Right renal cortex interstitium (tissue), 3 donors: Measurements from ENCODE around the gene ADAD2. TPM values are rescaled to one million over a fixed set of nuclear protein-coding genes. Genes with fewer than 3 reads are reported as not detected.

Experiments
- DNase-seq, 3 donors: peaks; one replicate each; pipeline ENCODE4 v3.0.0-alpha.2; 2013; ENCODE audit warnings: low read depth in 3 of 3, low spot score in 2 of 3
- polyA plus RNA-seq, 3 donors: library from polyadenylated mRNA; unstranded; fragments of 120-200 nt; gene quantifications; one replicate each; pipeline ENCODE4 v1.2.1, GENCODE V29; 2013; ENCODE audit not compliant: insufficient read length in 3 of 3

The ADAD2 gene
- polyA plus RNA-seq, 3 donors, result 0.44 TPM; not detected in 2

DNA sequence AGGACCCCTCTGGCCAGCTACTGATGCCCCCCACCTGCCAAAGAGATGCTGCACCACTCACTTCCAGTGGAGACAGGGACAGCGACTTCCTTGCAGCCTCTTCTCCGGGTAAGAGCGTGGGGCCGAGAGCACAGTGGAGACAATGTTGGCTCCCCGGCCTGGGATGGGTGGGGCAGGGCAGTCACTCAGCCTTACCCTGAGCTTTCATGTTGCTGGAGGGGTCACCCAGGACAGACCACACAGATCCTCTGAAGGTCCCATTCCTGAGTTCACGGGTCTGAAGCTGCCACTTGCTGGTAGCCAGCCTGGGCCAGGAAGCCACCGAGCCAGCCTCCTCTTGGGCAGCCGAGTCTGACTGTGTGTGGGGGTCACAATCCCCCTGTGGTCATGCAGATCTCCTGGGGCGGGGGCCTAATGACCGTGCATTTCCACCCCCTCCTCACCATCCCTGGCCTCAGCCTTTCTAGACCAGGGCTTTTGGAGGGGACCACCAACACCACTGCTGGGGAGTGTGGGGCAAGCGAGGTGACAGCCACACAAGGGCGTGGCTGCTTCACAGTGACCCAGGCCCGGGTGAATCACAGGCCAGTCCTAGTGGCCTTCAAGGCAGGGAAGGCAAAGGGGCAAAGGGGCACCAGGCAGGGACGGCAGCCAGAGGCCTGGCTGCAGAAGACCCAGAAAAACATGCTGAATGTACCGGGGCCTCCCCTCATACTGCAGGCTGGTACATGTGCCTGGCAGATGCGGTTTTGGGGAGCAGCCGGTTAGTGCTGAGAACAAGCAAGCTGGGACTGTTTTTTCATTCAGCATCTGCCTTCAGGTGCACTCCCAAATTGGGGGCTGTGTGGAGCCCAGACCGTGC lies 14.5 kb upstream of the ADAD2 start:
- no peak for DNase-seq

- no peak for DNase-seq
Measured at GRCh38 chr16:84177741-84178073, 13.2 kb upstream of the ADAD2 start.

DNA sequence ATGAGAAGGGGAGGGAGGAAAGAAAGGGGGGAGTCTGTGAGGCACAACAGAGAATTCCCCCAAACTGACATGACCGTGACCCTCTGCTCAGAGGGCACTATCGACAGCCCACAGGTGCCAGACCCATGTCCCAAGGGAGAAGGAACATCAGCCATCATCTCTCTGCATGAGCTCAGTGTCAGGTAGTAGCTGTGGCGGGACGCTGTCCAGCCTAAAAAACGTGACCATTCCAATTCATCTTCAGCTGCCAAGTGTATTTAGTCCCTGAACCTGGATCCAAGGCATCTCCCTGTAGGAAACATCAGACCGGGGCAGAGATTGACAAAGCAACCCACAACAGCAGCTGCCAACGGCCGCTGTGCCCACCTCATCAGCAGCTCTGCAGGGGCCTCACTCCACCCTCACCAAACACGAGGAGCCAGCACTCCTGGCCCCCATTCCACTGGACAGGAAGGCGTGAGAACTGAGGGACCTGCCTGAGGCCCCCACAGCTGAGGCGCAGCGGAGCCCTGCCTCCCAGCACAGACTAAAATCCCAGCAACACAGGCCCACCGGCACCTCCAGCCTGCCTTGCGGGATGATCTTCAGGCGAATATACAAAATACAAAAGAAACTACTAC lies 12.7 kb upstream of the ADAD2 start:
- no peak for DNase-seq

GRCh38 chr16:84178892-84179611 lies 11.9 kb upstream of the ADAD2 start:
- DNase-seq, result no peak

DNA sequence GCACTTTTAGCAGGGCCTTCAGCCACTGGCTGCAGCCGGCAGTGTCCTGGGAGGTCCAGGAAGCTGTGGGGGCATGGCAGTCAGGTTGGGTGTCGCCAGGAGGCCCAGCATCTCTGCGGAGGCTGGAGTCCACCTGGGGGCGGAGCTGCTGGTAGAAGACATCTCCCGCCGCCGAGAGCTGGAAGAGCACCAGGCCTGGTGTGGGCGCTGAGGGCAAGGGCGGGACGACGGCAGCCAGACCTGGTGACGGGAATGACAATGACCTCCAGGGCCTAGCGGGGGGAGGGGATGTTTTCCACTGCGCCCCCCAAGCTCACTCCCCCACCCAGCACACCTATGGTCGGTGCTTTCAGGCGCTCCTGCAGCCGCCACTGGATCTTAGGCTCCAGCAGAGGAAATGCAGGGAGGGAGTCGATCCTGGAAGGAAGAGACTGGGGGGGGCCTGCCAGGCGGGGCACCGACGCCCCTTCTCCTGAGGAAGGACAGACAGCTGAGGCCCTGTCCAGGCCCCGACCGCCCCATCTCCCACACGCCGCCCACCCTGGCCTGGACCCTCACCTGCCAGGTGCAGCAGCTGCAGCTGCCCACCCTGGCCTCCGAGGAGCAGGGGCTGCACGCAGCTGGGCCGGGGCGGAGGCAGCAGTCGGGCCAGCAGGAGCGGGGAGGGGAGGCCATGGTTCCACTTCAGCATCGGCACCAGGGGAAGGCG lies 11.2 kb upstream of the ADAD2 start:
- DNase-seq, result no peak

DNA sequence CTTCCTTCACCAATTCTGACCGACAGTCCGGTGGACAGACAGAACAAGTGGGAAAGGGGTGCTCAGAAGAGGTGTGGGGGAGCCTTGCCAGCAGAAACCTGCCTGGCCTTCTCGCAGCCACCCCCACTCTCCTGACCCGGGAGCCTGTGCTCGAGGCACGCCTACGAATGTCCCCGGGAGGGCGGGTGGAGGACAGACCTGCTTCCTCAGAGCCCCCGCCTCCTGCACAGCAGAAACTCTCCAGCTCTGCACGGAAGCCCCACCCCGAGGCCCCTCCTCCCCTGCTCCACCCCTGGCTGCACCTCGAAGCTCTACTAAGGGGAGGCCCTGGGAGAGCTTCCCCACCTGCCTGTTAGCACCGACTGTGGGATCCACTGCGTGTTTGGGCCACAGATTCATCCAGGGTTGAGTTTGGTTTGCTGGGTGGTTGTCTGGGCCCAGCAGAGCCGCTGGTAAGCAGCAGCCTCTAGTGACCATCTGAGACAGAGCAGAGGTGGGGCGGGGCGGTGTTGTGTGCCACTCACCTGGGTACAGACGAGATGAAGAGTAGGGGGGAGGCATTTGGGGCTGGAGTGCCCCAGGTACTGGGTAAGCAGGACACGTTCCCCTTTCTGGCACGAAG lies 10.3 kb upstream of the ADAD2 start:
- DNase-seq, result no peak

GRCh38 chr16:84181144-84181915 lies 9.6 kb upstream of the ADAD2 start:
- no peak for DNase-seq

DNA sequence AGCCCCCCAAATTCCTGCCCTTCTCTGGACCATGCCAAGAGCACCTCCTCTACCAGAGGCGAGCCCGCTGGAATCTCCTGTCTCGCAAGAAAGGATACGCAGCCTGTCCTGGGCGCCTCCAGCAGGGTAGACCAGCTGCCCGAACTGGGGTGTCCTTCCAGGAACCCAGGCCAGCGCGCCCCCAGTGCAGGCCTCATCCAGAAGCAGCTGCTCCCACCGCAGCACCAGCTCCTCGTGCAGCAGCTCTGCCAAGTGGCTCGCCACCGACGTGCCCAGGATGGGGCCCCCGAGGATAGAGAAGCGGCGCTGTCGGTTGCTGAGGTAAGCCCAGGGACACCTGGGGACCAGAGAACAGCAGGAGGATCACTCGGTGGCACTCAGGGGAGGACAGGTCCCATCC lies 8.9 kb upstream of the ADAD2 start:
- no peak for DNase-seq

DNA sequence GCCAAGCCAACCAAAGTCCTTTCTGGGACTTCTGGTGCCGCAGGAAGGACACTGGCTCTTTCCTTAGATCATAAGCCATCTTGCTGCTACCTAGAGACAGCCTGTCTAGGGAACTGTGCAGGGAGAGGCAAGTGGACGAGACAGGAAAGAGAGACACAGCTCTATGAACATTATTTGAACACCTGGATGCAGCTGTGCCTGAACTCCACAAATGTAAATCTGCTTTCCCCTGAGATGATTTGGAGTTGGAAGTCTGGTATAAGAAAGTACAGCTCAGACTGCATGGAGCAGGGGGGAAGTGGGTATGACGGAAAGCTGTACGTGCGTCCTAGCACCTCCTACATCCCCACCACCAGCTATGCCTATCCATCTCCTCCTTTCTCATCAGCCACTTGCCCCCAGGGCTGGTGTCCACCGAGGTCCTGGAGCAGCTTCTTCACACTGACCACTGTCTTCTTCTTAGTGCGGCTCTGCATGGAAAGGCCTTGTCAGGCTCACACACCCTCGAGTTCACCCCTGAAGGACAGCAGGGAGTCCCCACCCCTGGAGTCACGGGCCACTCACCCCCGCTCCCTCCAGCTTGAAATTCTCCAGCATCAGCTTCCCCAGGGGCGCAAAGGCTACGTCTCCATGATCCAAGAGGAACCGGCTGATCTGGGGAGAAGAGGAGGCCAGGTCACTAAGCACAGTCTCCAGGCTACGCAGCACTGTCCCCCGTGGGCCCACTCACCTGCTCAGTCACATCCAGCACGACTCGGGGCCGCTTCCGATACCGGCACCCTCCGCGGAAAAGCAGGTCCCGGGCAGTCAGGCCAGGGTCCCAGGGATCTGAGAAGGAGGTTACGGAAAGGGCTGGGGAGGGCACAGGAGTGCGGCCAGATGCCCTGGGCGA lies 8.0 kb upstream of the ADAD2 start:
- DNase-seq, result no peak

DNA sequence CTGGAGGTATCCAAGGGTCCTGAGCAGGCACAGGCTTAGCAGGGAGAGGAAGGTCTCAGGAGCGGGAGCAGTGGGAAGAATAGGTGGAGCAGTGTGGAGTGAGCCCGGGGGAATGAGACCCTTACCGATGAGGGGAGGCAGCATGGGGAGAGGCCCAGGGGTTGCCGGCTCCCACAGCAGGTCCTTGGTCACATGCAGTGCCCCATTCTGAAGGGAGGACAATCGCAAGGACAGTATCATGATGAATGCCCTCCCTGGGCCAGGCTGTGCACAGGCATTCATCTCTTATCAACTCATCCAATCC lies 7.4 kb upstream of the ADAD2 start:
- DNase-seq, result no peak

- DNase-seq, result no peak
Measured at GRCh38 chr16:84183911-84184591, 6.9 kb upstream of the ADAD2 start.

DNA sequence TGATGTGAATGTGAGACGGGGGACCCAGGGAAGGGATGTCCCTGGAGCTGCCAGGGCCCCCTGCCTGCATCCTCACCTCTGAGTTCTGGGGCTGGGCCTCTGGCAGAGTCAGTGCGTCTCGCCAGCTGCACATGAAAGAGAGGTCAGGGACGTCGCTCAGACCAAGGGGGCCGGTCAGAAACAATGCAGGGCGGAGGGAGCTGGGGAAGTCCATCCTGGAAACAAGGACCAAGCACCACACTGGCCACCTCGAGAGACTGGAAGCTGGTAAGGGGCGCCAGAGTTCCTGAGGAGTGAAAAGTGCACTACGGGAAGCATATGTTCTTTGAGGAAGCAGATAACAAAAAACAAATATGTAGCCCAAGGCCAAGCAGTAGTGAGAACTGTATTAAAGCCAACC lies 6.2 kb upstream of the ADAD2 start:
- no peak for DNase-seq

DNA sequence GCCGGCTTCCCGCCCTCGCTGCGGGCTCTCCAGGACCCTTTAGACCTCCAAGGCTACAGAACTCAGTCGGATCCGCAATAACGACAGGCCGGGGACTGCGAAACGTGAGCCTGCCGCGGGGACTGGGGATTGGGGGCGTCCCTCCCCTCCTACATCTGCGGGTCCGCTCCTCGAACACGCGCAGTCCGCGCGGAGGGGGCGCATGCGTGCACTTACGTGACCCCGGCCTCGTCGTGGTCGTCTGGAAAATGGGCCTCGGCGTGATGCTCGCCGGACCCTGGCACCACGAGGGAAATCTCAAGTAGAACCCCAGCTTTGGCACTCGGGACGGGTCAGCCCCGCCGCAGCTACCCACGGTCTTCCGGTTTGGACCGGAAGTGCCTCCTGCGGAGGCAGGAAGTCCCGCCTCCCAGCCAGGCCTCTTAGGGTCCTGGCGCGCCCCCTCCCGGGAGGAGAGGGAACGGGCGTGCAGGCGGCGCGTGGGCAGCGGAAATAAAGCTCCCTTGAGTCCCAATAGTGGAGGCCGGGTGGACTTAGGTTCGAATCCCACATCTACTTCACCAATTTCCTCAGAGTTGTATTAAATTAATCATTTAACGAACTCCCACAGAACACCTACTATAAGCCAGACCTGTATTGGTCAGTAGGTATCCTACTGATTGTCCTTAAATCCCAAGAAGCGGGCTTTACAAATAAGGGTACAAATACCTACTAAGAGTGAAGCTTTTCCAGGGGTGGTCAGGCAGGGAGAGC lies 4.1 kb upstream of the ADAD2 start, which contains the start of gene TAF1C:
TSS of gene TAF1C (minus strand) at position 373 of the 753 bp plus-strand sequence. CDS start 2,069 bp downstream, outside the sequence.
- DNase-seq, result peak; percentile 82 to 89 (median 84)

DNA sequence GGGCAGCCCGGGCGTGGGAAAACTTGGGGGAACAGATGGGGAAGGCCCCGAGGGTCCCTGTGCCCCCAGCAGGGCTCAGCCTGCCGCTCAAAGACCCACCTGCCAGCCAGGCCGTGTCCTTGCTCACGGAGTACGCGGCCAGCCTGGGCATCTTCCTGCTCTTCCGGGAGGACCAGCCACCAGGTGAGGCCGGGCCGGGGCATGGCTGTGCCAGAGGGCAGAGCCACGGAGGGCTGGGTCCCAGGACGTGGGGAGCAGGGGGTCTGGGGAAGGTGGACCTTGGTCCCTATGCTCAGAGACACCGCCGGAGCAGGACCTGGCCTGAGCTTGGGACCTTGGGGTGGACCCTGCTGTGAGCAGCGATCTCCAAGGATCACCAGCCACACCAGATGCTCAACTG lies 509 bp downstream of the ADAD2 start:
- no peak for DNase-seq

GRCh38 chr16:84193480-84193879 lies 2.5 kb downstream of the ADAD2 start:
- no peak for DNase-seq

DNA sequence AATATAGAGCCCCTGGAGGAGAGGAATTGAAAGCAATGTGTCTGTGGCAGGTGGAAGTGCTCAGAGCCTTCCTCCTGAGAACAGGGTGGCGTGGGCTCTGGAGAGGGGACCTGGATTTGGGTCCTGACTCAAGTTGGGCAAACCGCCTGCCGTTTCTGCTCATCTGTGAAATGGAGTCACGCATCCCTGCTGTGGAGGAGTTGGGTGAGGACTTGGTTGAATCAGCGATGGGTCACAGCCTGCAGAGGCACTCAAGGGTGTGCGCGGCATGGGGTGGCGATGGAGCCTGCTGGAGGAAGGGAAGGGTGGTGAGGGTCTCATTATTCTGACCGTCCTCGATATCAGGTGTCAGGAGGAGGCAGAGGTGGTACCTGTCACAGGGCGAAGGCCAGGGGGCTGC lies 3.1 kb downstream of the ADAD2 start:
- DNase-seq, result no peak

DNA sequence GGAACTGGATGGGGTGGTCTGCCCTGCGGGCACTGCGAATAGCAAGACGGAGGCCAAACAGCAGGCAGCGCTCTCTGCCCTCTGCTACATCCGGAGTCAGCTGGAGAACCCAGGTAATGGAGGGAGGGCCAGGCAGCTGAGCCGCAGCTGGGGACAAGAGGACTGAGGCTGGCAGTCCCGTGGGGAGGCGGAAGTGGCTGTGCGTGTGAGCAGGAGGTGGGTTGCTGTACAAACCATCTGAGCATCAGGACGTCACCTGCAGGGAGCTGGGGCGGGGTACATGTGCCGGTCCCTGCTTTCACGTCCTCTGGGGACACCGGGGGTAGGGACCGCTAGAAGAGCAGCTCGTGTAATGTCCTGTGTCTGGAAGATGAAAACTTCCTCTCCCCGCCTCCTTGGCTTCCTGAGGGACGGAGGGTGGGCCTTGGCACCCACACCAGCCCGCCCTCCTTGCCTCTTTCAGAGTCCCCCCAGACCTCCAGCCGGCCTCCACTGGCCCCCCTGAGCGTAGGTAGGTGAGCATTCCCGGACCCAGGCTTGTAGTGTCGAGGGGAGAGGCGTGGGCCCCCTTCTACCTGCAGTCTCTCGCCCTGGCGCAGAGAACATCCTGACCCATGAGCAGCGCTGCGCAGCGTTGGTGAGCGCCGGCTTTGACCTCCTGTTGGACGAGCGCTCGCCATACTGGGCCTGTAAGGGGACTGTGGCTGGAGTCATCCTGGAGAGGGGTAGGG lies 3.7 kb downstream of the ADAD2 start:
- DNase-seq, result no peak
